Measurements from ENCODE around the gene HEG1.

The HEG1 gene

DNA sequence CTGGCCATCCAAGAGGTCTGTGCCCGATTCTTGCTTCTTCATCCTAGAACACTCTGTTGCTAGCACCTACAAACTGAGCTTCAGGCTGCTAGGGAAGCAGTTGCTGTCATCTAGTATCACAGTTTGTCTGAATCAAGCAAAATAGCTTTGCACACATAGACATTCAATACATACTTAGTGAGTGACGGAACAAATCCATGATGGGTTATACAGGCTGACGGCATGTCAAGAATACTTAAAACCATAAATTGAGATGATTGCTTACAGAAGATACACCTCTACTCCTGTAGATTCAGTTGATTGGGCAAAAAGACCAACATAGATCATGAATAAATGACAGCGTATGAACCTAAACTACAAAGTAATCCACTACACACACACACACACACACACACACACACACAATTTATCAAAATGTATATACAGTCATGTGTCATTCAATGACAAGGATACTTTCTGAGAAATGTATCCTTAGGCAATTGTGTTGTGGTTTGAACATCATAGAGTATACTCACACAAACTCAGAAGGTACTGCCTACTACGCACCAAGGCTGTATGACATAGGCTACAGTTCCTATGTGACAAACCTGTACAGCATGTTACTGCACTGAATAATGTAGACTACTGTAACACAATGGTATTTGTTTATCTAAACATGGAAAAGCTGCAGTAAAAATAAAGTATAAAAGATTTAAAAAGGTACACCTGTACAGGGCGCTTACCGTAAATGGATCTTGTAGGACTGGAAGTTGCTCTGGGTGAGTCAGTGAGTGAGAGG is 14.4 kb upstream of the HEG1 start:
- no peak for DNase-seq

- no peak for DNase-seq
Measured at GRCh38 chr3:125069452-125069851, 13.7 kb upstream of the HEG1 start.

GRCh38 chr3:125068265-125068664 is 12.5 kb upstream of the HEG1 start:
- no peak for DNase-seq

GRCh38 chr3:125067225-125067624 is 11.4 kb upstream of the HEG1 start:
- no peak for DNase-seq

- DNase-seq: no peak
Measured at GRCh38 chr3:125062904-125063618, 7.3 kb upstream of the HEG1 start.

- no peak for DNase-seq
Measured at GRCh38 chr3:125061646-125062045, 5.8 kb upstream of the HEG1 start.

- DNase-seq: no peak
Measured at GRCh38 chr3:125061170-125061569, 5.4 kb upstream of the HEG1 start.

GRCh38 chr3:125059488-125060245 is 3.9 kb upstream of the HEG1 start:
- DNase-seq: no peak

GRCh38 chr3:125058959-125059358 is 3.2 kb upstream of the HEG1 start:
- no peak for DNase-seq

GRCh38 chr3:125058529-125058928 is 2.7 kb upstream of the HEG1 start:
- DNase-seq: no peak

DNA sequence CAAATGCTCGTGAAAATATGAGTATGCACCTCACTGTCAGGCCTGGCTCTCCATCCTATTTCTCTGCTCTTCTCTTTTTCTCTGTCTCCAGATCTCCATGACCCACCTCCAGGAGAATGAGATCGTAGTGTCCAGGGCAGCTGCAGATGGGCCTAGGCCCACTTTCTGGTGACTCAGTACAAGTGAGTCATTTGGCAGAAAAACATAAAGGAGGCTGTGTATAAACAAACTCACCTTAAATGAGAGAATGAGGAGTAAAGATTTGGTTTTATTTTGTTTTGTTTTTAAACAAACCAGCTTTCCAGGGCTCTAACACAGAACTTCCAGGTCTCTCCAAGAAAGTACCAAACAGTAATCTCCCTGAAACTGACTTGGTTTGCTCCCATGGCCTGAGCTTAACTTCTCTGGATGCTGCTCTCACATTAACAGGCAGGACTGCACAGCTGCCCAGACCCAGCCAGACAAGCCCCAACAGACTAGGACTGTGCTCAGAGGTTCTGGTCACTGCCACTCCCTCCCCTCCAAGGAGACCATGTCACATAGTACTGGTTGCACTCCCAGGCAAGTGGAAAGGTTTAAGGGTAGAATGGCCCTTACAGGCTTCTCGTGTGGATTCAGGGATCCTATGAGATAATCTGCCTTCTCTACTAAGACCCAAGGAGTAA is 1.5 kb upstream of the HEG1 start:
- no peak for DNase-seq

DNA sequence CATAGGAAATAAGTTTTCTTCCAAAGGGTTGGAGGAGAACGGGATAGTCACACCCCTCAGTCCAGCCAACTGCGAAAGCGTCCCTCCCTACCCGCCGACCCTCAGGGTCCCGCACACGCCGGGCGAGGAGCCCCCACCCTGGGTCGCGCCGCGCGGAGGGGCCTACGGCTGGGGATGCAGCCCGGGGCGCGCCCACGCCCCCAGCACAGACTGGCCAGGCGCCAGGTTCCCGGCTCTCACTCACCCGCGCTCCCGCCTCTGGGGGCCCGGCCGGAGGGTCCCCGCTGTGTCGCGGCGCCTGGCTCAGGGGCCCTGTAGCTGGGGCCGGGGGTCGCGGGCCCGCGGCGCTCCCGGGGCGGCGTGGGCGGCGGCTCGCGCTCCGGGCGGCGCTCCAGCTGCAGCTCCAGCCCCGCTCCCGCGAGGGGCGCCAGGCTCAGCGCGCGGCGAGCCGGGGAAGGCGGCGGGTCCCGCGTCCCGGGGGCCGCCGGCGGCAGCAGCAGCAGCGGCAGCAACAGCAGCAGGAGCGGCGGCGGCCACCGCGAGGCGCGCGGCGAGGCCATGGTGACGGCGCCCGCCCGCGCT is 375 bp downstream of the HEG1 start:
- DNase-seq: peak in 1 of 2 donors; percentile 41

DNA sequence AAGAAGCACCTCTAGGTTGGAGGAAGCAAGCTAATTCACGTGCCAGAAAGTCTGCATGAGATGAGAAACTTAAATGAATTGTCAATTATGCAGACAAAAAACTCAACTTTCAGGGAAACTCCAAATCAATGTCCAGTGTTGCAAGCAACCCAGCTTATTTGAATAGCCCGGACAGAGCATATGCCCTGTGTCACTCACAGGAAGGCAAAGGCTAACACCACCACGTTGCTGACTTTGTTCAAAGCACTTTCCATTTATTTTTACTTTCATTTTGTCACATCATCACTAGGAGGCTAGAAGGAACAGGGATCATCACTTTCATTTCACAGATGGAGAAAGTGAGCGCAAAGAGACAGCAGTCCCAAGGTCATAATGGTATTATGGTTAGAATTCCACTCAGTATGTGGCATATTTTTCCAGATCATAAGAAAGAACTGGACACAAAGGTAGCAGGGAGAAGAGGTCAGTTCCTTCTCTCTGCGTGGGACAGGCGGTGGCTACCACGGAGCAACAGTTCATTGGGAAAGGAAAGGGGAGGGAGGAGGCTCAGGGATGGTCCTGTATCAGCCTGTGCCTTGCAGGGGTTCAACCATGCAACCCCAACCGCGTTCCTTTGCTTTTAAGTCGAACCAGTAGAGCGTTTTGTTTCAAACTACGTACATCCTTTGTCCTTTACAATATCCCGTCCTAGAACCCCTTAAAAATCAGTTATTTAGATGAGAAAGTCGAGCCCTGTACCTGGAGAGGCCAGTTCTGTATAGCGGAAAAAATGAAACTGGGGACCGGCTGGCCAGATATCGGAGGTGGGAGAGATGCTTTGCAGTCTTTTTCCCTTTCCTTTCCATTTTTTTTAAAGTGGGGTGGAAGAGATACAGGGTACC is 1.1 kb downstream of the HEG1 start:
- peak; percentile 35 to 55 for DNase-seq

DNA sequence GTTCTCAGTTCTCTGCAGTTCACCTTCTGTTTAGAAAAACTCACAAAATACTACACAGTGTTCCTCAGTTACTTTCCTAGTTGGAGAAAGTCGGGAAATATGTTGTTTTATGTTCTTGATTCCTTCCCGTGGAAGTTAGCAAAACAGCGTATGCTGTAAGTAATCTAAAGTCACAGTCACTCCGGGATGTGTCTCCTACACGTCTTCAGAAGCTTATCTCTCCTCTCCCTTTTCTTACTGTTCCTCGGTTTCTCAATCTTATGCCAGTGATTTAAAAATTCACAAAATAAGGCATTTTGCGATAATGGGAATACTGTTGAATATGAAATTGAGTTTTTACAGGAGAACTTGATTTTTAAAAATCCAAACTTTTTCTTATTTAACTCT is 1.7 kb downstream of the HEG1 start:
- no peak for DNase-seq

GRCh38 chr3:125053304-125053699 is 2.5 kb downstream of the HEG1 start:
- no peak for DNase-seq

DNA sequence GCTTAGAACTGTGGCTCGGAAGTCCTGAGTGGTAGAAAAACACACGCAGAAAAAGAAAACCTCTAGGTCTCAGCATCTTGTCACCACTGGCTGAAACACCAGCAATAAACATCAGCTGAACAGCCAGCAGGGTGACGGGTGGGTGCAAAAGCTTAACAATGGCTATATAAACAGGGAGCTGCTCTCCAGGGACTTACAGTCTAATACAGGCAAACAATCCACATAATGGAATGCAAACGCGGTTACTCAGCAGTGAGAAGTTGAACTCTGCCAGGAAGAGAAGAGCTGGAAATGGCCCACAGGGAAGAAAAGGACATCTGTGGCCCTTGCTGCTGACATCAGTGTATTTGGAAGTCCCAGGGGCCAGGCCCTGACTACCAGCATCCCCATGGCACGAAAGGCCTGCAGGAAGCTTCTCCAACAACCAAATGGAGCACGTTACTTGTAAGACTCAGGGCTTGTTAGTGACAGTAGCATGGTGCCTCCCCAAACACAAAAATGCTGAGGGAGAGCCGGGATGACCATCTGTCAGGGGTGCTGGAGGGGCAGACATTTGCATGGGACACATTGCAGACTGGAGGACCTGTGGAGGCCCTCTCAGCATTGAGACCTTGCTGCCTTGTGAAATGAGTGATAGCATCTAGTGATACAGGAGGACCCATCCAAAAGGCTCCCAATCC is 3.0 kb downstream of the HEG1 start:
- no peak for DNase-seq

GRCh38 chr3:125051715-125052581 is 3.8 kb downstream of the HEG1 start:
- peak; percentile 71 to 79 for DNase-seq

GRCh38 chr3:125051205-125051604 is 4.6 kb downstream of the HEG1 start:
- DNase-seq: no peak

GRCh38 chr3:125050488-125051090 is 5.2 kb downstream of the HEG1 start:
- DNase-seq: no peak

DNA sequence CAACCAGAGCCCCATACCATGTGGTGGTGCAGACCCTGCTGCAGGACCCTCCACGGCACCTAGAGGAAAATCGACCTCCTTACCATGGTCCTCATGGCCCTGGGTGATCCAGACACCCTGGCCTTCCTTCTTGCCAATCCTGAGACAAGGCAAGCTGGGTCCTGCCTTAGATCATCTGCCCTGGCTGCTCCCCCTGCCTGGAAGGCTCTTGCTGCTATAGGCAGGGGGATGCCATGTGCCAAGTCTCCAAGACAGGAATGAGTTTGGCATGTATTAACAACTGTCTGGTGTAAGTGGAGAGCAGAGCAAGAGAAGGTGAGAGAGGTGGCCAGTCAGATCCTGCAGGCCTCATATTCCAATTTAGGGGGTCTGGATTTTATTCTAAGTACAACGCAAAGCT is 7.5 kb downstream of the HEG1 start:
- no peak for DNase-seq

Measured in CD4-positive, alpha-beta T cell treated with Interleukin-1 beta for 1 hour (primary cell).